Stomach (tissue), 9 donors: ENCODE results near the gene ZFP1. TPM values are rescaled to one million over a fixed set of nuclear protein-coding genes. Genes with fewer than 3 reads are reported as not detected.

ENCODE experiments used
- DNase-seq, 2 donors: peaks; one replicate each; pipeline versions ENCODE4 v3.0.0 to v3.0.0-alpha.2; 2013 to 2019
- H3K27ac ChIP-seq, 5 donors: fragments of 200-600 bp in 4 of 5; sonication (generic) in 4 of 5; one replicate each; pipeline ENCODE4 v1.5.1; 2013 to 2019; ENCODE audit warnings: mild to moderate bottlenecking in 1 of 5, moderate library complexity in 1 of 5
- H3K27me3 ChIP-seq, 3 donors: fragments of 200-600 bp; sonication (generic); one replicate each; pipeline ENCODE4 v1.5.1; 2017 to 2019; ENCODE audit warnings: mixed run types in 1 of 3
- H3K36me3 ChIP-seq, 4 donors: fragments of 200-600 bp; sonication (generic); 1 replicate in 3 of 4; 2 replicates in 1 of 4; pipeline ENCODE4 v1.5.1; 2016 to 2019
- H3K4me1 ChIP-seq, 4 donors: fragments of 200-600 bp; sonication (generic); one replicate each; pipeline ENCODE4 v1.5.1; 2016 to 2019
- H3K4me3 ChIP-seq, 4 donors: fragments of 200-600 bp; sonication (generic) in 3 of 4; one replicate each; pipeline ENCODE4 v1.5.1; 2016 to 2019; ENCODE audit warnings: mild to moderate bottlenecking in 1 of 4
- H3K9me3 ChIP-seq, 4 donors: fragments of 200-600 bp; sonication (generic); one replicate each; pipeline ENCODE4 v1.5.1; 2016 to 2019
- EP300 ChIP-seq: sonication (generic); formaldehyde crosslinking; IDR thresholded peaks from one replicate; pipeline ENCODE4 v1.6.1; 2017; ENCODE audit warnings: antibody characterized with exemption
- POLR2A ChIP-seq, 4 donors: fragments of 450-650 bp; IDR thresholded peaks; one replicate each; pipeline ENCODE4 v1.6.1; 2016; ENCODE audit warnings: antibody characterized with exemption in 4 of 4, control low read depth in 2 of 4, mild to moderate bottlenecking in 1 of 4, moderate library complexity in 1 of 4
- POLR2AphosphoS5 ChIP-seq, 3 donors: sonication (generic); formaldehyde crosslinking; IDR thresholded peaks; one replicate each; pipeline ENCODE4 v1.6.1; 2016; ENCODE audit warnings: antibody characterized with exemption in 3 of 3
- WGBS, 5 donors: extraction: QIAGEN DNeasy Blood & Tissue Kit in 3 of 5; methylation state at CpG; one replicate each; pipeline versions ENCODE4 v1.1.5 to v1.1.7; 2013 to 2018; 5-methylcytosine and 5-hydroxymethylcytosine counted together
- intact Hi-C: fragments of 100-400 bp; cut with DNase I; formaldehyde crosslinking; loops from one replicate; pipeline ENCODE4 v1.15.1; 2023; ENCODE audit warnings: low total_unique reads
- polyA plus RNA-seq, 3 donors: library from polyadenylated mRNA; stranded (reverse); fragments of 200-250 nt; gene quantifications; one replicate each; pipeline ENCODE4 v1.2.3, GENCODE V29; 2013
- total RNA-seq, 5 donors: library from RNA; depleted of rRNA; stranded (reverse); fragments of >200 nt; gene quantifications; one replicate each; pipeline versions ENCODE4 v1.1.0 to v1.2.3, GENCODE V29; 2014 to 2016
- TF ChIP-seq, protein P1 (sequence below), 7 experiments: fragments of 450-650 bp in 4 of 7; fragments of 200-600 bp in 3 of 7; sonication (generic) in 3 of 7; IDR thresholded peaks; one replicate each; pipeline ENCODE4 v1.5.1; 2016 to 2019; ENCODE audit warnings: antibody characterized with exemption in 7 of 7, control low read depth in 2 of 7, mild to moderate bottlenecking in 1 of 7
- donor health status: healthy with polysubstance abuse.
- donor health status: Bipolar disorder and iron deficiency.
- donor health status: healthy.

Gene ZFP1
- total and polyA plus RNA-seq, 8 donors, result 2.7 to 29.2 (median 5.2) TPM; not detected in 1

DNA sequence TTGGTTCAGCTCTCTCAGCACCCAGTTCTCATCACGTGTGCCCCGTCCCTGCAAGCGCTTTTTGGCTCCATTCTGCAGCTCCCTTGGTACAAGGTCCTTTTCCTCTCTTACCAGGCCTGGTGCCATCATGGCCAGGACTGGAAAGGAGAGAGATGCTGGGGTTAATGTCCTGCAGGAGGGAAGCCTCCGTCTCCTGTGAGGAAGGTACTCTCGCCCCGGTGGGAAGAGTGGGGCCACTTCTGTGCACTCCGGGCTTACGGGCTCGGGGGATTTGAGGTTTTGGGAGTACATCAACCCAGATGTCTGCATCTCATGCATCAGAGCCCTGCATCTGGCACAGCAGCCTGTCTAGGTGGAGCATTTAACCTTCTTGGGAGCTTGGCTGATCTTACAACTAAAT is 48.5 kb downstream of the ZFP1 start:
- 70 to 78% (median 75%) methylated on average over 6 to 9 of the region's 9 CpGs for WGBS, 5 donors
- peak in 1 of 2 donors; percentile 5 for DNase-seq
- intact Hi-C loops, result no loop called here

DNA sequence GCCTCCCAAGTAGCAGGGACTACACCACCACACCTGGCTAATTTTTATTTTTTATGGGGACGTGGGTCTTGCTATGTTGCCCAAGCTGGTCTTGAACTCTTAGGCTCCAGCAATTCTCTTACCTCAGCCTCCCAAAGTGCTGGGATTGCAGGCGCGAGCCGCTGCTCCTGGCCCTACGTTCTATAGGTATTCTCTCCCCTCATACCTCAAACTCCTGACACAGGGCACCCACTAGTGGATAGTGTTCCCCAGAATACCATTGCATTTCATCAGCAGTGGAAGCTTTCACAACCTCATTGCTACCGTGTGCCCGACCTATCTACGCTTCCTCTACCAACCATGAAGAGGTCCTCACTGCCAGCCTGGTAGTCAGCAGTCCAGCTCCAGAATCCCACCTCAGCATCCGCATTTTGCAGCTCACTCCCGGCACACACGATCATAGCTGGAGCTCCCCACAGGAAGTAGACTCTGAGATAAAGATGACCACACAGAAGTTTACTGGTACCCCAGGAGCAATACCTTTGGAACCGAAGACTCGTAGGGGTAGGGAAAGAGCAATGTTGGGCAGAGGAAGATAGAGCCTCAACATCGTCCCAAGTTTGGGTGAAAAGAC is 49.3 kb downstream of the ZFP1 start:
- no peak for TF ChIP-seq EP300
- no peak for TF ChIP-seq POLR2A (IDR thresholded peaks at IDR 0.05)
- TF ChIP-seq, protein P1, sequence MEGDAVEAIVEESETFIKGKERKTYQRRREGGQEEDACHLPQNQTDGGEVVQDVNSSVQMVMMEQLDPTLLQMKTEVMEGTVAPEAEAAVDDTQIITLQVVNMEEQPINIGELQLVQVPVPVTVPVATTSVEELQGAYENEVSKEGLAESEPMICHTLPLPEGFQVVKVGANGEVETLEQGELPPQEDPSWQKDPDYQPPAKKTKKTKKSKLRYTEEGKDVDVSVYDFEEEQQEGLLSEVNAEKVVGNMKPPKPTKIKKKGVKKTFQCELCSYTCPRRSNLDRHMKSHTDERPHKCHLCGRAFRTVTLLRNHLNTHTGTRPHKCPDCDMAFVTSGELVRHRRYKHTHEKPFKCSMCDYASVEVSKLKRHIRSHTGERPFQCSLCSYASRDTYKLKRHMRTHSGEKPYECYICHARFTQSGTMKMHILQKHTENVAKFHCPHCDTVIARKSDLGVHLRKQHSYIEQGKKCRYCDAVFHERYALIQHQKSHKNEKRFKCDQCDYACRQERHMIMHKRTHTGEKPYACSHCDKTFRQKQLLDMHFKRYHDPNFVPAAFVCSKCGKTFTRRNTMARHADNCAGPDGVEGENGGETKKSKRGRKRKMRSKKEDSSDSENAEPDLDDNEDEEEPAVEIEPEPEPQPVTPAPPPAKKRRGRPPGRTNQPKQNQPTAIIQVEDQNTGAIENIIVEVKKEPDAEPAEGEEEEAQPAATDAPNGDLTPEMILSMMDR (IDR thresholded peaks at IDR 0.05), result no peak
- no peak for TF ChIP-seq POLR2AphosphoS5 (IDR thresholded peaks at IDR 0.05)
- no peaks in the 10 kb centered on the region for H3K9me3 ChIP-seq
- H3K4me3 ChIP-seq, result no peak overlapping the region
- H3K4me1 ChIP-seq, result peaks cover 0 to 14% (median 7%) of the 10 kb centered on the region in 4 donors
- intact Hi-C loops, result no loop called here
- no peaks in the 10 kb centered on the region for H3K36me3 ChIP-seq
- DNase-seq, result peak in 1 of 2 donors; percentile 8
- WGBS, 5 donors, result 49 to 59% (median 54%) methylated on average over 14 of the region's 14 CpGs
- no peak overlapping the region for H3K27ac ChIP-seq
- H3K27me3 ChIP-seq, result peaks cover 0 to 43% (median 12%) of the 10 kb centered on the region in 3 donors

More for the DNA sequence above, 48.5 kb downstream of the ZFP1 start:
- Histone ChIP-seq H3K9me3 (no peaks in the 10 kb centered on the region), H3K4me1 (peaks cover 0 to 14% (median 7%) of the 10 kb centered on the region in 4 donors), H3K27me3 (peaks cover 0 to 43% (median 12%) of the 10 kb centered on the region in 3 donors), H3K36me3 (no peaks in the 10 kb centered on the region), H3K27ac (no peak overlapping the region), H3K4me3 (no peak overlapping the region)
- TF ChIP-seq POLR2A (IDR thresholded peaks at IDR 0.05), result no peak
- TF ChIP-seq POLR2AphosphoS5 (IDR thresholded peaks at IDR 0.05), result no peak
- TF ChIP-seq, protein P1 (IDR thresholded peaks at IDR 0.05), result no peak
- TF ChIP-seq EP300, result no peak

DNA sequence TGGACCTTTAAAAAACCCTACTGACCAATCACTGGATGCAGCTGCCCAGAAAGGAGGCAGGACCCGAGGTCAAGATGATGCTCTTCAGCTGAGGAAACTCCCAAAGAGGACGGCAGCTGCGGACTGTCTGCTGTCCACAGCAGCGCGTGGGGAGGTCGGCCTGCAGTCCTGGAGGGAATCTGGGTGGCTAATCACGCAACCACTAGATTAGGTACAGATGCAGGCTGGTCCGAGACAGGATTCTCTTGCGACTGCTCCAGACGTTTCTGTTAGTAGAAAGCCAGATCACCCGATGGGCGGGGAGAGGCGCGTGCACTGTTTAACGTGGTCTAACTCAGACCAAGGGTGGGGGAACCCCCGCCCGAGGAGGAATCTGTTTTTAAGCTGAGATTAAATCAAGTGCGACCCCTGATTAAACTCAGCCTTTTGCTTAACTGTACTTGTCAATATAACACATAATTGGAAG is 49.8 kb downstream of the ZFP1 start:
- H3K27me3 ChIP-seq, result peaks cover 0 to 43% (median 12%) of the 10 kb centered on the region in 3 donors
- H3K4me1 ChIP-seq, result peaks cover 0 to 14% (median 7%) of the 10 kb centered on the region in 4 donors
- no peak overlapping the region for H3K4me3 ChIP-seq
- TF ChIP-seq, protein P1 (IDR thresholded peaks at IDR 0.05), result no peak
- TF ChIP-seq EP300, result no peak
- TF ChIP-seq POLR2AphosphoS5 (IDR thresholded peaks at IDR 0.05), result no peak
- no peak for TF ChIP-seq POLR2A (IDR thresholded peaks at IDR 0.05)
- no peaks in the 10 kb centered on the region for H3K36me3 ChIP-seq
- H3K9me3 ChIP-seq, result no peaks in the 10 kb centered on the region
- DNase-seq, result peak; percentile 24 to 57
- intact Hi-C loops, result no loop called here
- H3K27ac ChIP-seq, result no peak overlapping the region
- 14 to 28% (median 23%) methylated on average over 18 of the region's 18 CpGs for WGBS, 5 donors

DNA sequence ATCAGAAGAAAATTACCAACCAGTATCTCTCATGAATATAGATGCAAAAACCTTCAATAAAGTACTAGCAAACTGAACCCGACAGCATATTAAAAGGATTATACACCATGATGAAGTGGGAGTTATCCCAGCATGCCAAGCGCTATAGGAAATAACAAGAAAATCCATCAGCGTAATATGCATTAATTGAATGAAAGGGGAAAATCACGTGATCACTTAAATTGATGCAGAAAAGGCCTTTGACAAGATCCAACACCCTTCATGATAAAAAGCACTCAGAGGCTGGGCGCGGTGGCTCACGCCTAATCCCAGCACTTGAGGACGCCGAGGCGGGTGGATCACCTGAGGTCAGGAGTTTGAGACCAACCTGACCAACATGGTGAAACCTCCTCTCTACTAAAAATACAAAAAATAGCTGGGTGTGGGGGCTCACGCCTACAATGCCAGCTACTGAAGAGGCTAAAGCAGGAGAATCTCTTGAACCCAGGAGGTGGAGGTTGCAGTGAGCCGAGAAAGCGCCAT is 53.8 kb downstream of the ZFP1 start:
- Histone ChIP-seq H3K36me3 (no peaks in the 10 kb centered on the region), H3K27me3 (peaks cover 0 to 32% (median 12%) of the 10 kb centered on the region in 3 donors), H3K4me3 (no peak overlapping the region), H3K4me1 (peaks cover 0 to 14% (median 7%) of the 10 kb centered on the region in 4 donors), H3K9me3 (no peaks in the 10 kb centered on the region), H3K27ac (no peak overlapping the region)
- 86 to 97% (median 90%) methylated on average over 13 of the region's 13 CpGs for WGBS, 5 donors
- intact Hi-C loops, result loop anchor here (10.0 kb wide), 1 partner anchor 193 kb away; no protein-coding TSS in a partner anchor
- TF ChIP-seq, protein P1 (IDR thresholded peaks at IDR 0.05), result no peak
- TF ChIP-seq EP300, result no peak
- TF ChIP-seq POLR2AphosphoS5 (IDR thresholded peaks at IDR 0.05), result no peak
- TF ChIP-seq POLR2A (IDR thresholded peaks at IDR 0.05), result no peak
- DNase-seq, result no peak
